ENCODE measurements around the gene SH2D3A.

- TF ChIP-seq CTCF (IDR thresholded peaks at IDR 0.05) (no peak), POLR2A (IDR thresholded peaks at IDR 0.05) (no peak)
These were observed 57.7 kb downstream of the SH2D3A start for GRCh38 chr19:6709549-6709948.
